ENCODE results near the gene F13A1. TPM values are rescaled to one million over a fixed set of nuclear protein-coding genes. Genes with fewer than 3 reads are reported as not detected.

F13A1 gene
- total RNA-seq, 2 donors from 2014 or later, result 19.8 to 27.5 TPM

- TF ChIP-seq POLR2A (IDR thresholded peaks at IDR 0.05), result no peak
- Histone ChIP-seq H3K27ac (no peak overlapping the region), H3K4me1 (no peaks in the 10 kb centered on the region), H3K36me3 (replicated peaks in 1 of 2; ENCODE audit: insufficient read depth in 1 of 2, low read depth in 2 of 2) (no peaks in the 10 kb centered on the region), H3K9me3 (no peaks in the 10 kb centered on the region), H3K4me3 (no peak overlapping the region), H3K27me3 (no peaks in the 10 kb centered on the region)
- no peak for ATAC-seq
- WGBS, 2 donors, result 47 to 60% methylated on average over 5 to 7 of the region's 7 CpGs
- no peak for DNase-seq
- intact Hi-C loops (cut with DNase I), result no loop called here
Measured at GRCh38 chr6:6243846-6244245, 76.6 kb downstream of the F13A1 start.

- no peak for TF ChIP-seq CTCF (IDR thresholded peaks at IDR 0.05)
- TF ChIP-seq POLR2A (IDR thresholded peaks at IDR 0.05), result no peak
- no peak for ATAC-seq
- no peak for DNase-seq
- Histone ChIP-seq H3K4me3 (no peak overlapping the region), H3K36me3 (replicated peaks in 1 of 2; ENCODE audit: insufficient read depth in 1 of 2, low read depth in 2 of 2) (no peaks in the 10 kb centered on the region), H3K4me1 (no peaks in the 10 kb centered on the region), H3K27me3 (no peaks in the 10 kb centered on the region), H3K27ac (no peak overlapping the region), H3K9me3 (no peaks in the 10 kb centered on the region)
- WGBS, 2 donors, result 46 to 53% methylated on average over 5 of the region's 5 CpGs
- intact Hi-C loops (cut with DNase I), result no loop called here
Measured at GRCh38 chr6:6239598-6240581, 80.6 kb downstream of the F13A1 start.

- no peak for ATAC-seq
- 58 to 64% methylated on average over 6 of the region's 6 CpGs for WGBS, 2 donors
Measured at GRCh38 chr6:6236730-6237469, 83.6 kb downstream of the F13A1 start.

GRCh38 chr6:6235786-6236185 is 84.7 kb downstream of the F13A1 start:
- Histone ChIP-seq H3K9me3 (no peaks in the 10 kb centered on the region), H3K4me3 (no peak overlapping the region), H3K27ac (no peak overlapping the region), H3K36me3 (replicated peaks in 1 of 2; ENCODE audit: insufficient read depth in 1 of 2, low read depth in 2 of 2) (no peaks in the 10 kb centered on the region), H3K4me1 (no peaks in the 10 kb centered on the region), H3K27me3 (no peaks in the 10 kb centered on the region)
- DNase-seq (no peak), ATAC-seq (no peak)
- 52 to 54% methylated on average over 2 of the region's 2 CpGs for WGBS, 2 donors
- intact Hi-C loops (cut with DNase I), result no loop called here
- TF ChIP-seq POLR2A (IDR thresholded peaks at IDR 0.05), result no peak
- no peak for TF ChIP-seq CTCF (IDR thresholded peaks at IDR 0.05)

More at GRCh38 chr6:6236730-6237469, 83.6 kb downstream of the F13A1 start:
- intact Hi-C loops (cut with DNase I), result no loop called here
- DNase-seq, result peak in 1 of 4 donors; percentile 6
- TF ChIP-seq CTCF (IDR thresholded peaks at IDR 0.05), result no peak
- TF ChIP-seq POLR2A (IDR thresholded peaks at IDR 0.05), result no peak
- H3K4me3 ChIP-seq, result no peak overlapping the region
- no peaks in the 10 kb centered on the region for H3K27me3 ChIP-seq
- H3K4me1 ChIP-seq, result no peaks in the 10 kb centered on the region
- no peak overlapping the region for H3K27ac ChIP-seq
- no peaks in the 10 kb centered on the region for H3K36me3 ChIP-seq (replicated peaks in 1 of 2; ENCODE audit: insufficient read depth in 1 of 2, low read depth in 2 of 2)
- H3K9me3 ChIP-seq, result no peaks in the 10 kb centered on the region

- H3K36me3 ChIP-seq (replicated peaks in 1 of 2; ENCODE audit: insufficient read depth in 1 of 2, low read depth in 2 of 2), result no peaks in the 10 kb centered on the region
- H3K27me3 ChIP-seq, result no peaks in the 10 kb centered on the region
- ATAC-seq (no peak), DNase-seq (no peak)
- no peak overlapping the region for H3K4me3 ChIP-seq
- H3K9me3 ChIP-seq, result no peaks in the 10 kb centered on the region
- H3K27ac ChIP-seq, result no peak overlapping the region
- no peaks in the 10 kb centered on the region for H3K4me1 ChIP-seq
- TF ChIP-seq POLR2A (IDR thresholded peaks at IDR 0.05), result no peak
- no peak for TF ChIP-seq CTCF (IDR thresholded peaks at IDR 0.05)
- intact Hi-C loops (cut with DNase I), result no loop called here
- WGBS, 2 donors, result 53 to 58% methylated on average over 1 of the region's 1 CpG
Measured at GRCh38 chr6:6234963-6235362, 85.5 kb downstream of the F13A1 start.
